H1 (cell line): ENCODE measurements around the gene NR2E1. TPM values are rescaled to one million over a fixed set of nuclear protein-coding genes. Genes with fewer than 3 reads are reported as not detected.

Source experiments
- CTCF ChIA-PET: fragments of 300-600 bp; sonication (Branson Sonifier 250); formaldehyde crosslinking; loops from one replicate; lab custom pipeline; 2021; ENCODE audit not compliant: partially characterized antibody; lab: Charles Lee
- POLR2A ChIA-PET: fragments of 300-600 bp; sonication (Branson Sonifier 250); formaldehyde crosslinking; loops from one replicate; lab custom pipeline; 2021; ENCODE audit warnings: inconsistent platforms; ENCODE audit not compliant: partially characterized antibody; lab: Charles Lee
- DNase-seq, 2 experiments: peaks; one replicate each; pipeline versions ENCODE4 v3.0.0 to v3.0.0-alpha.2; 2010 to 2022; ENCODE audit warnings: low spot score in 2 of 2, low read depth in 1 of 2, mixed read lengths in 1 of 2
- FAIRE-seq: peaks from 2 replicates; lab custom pipeline; 2011; peaks lifted over from hg19 to GRCh38; lab: Jason Lieb, UNC
- H2AFZ ChIP-seq: 2 replicates; pipeline ENCODE4 v1.8.1; 2012; ENCODE audit warnings: low read length, inconsistent platforms
- H2AK5ac ChIP-seq: 2 replicates; pipeline ENCODE4 v1.6.1; 2013; ENCODE audit warnings: low read depth, low read length
- H2BK120ac ChIP-seq: replicated peaks from 2 replicates; pipeline ENCODE3; 2013; ENCODE audit warnings: low read depth, low read length, inconsistent platforms
- H2BK12ac ChIP-seq: 2 replicates; pipeline ENCODE4 v1.6.1; 2013; ENCODE audit warnings: low read depth, low read length
- H2BK15ac ChIP-seq: 2 replicates; pipeline ENCODE4 v1.6.1; 2013; ENCODE audit warnings: low read length
- H2BK20ac ChIP-seq: 2 replicates; pipeline ENCODE4 v1.6.1; 2013; ENCODE audit warnings: low read length
- H2BK5ac ChIP-seq: 2 replicates; pipeline ENCODE4 v1.6.1; 2013; ENCODE audit warnings: low read depth, low read length
- H3K14ac ChIP-seq: 2 replicates; pipeline ENCODE4 v1.6.1; 2013; ENCODE audit warnings: inconsistent platforms; ENCODE audit not compliant: insufficient read length
- H3K18ac ChIP-seq: 2 replicates; pipeline ENCODE4 v1.6.1; 2013; ENCODE audit warnings: low read length; ENCODE audit errors: extremely low read depth
- H3K23ac ChIP-seq: 2 replicates; pipeline ENCODE4 v1.6.1; 2013; ENCODE audit warnings: inconsistent platforms; ENCODE audit not compliant: insufficient read length
- H3K23me2 ChIP-seq: 2 replicates; pipeline ENCODE4 v1.6.1; 2013; ENCODE audit warnings: low read depth, low read length
- H3K27ac ChIP-seq: 2 replicates; pipeline ENCODE4 v1.6.1; 2011; ENCODE audit warnings: low read depth, low read length, inconsistent platforms
- H3K27me3 ChIP-seq, 4 experiments: replicated peaks in 1 of 4; 1 replicate in 1 of 4; 2 replicates in 3 of 4; pipeline versions ENCODE4 v1.6.1 to v1.8.1; 2011 to 2013; ENCODE audit warnings: low read length in 3 of 4, mild to moderate bottlenecking in 3 of 4, inconsistent platforms in 2 of 4, mixed read lengths in 2 of 4, moderate library complexity in 1 of 4; ENCODE audit not compliant: control insufficient read depth in 3 of 4, insufficient read depth in 3 of 4; ENCODE audit errors: extremely low read depth in 1 of 4
- H3K36me3 ChIP-seq, 4 experiments: 2 replicates each; pipeline versions ENCODE4 v1.6.1 to v1.8.1; 2011 to 2013; ENCODE audit warnings: mild to moderate bottlenecking in 4 of 4, low read length in 3 of 4, moderate library complexity in 2 of 4, control low read depth in 1 of 4, inconsistent platforms in 1 of 4; ENCODE audit not compliant: insufficient read depth in 4 of 4, control insufficient read depth in 2 of 4
- H3K4ac ChIP-seq: replicated peaks from 2 replicates; pipeline ENCODE3; 2013; ENCODE audit warnings: low read length, low read depth, mixed read lengths, inconsistent platforms; ENCODE audit not compliant: insufficient read length
- H3K4me1 ChIP-seq, 4 experiments: replicated peaks in 1 of 4; 1 replicate in 1 of 4; 2 replicates in 3 of 4; pipeline versions ENCODE4 v1.6.1 to v1.8.1; 2011 to 2013; ENCODE audit warnings: low read length in 3 of 4, inconsistent platforms in 2 of 4, mixed read lengths in 1 of 4; ENCODE audit not compliant: insufficient read depth in 4 of 4, control insufficient read depth in 3 of 4
- H3K4me2 ChIP-seq, 2 experiments: 2 replicates each; pipeline versions ENCODE4 v1.6.1 to v1.8.1; 2011 to 2013; ENCODE audit warnings: low read depth in 2 of 2, low read length in 2 of 2, control low read depth in 1 of 2, inconsistent platforms in 1 of 2, mild to moderate bottlenecking in 1 of 2; ENCODE audit not compliant: insufficient read depth in 1 of 2
- H3K4me3 ChIP-seq, 4 experiments: fragments of 200-600, 300-600 bp in 1 of 4; sonication (generic), shearing (Covaris generic), sonication (Bioruptor Twin) in 1 of 4; 2 replicates each; pipeline versions ENCODE4 v1.5.1 to v1.8.1; 2011 to 2016; ENCODE audit warnings: low read length in 4 of 4, low read depth in 3 of 4, control low read depth in 2 of 4, inconsistent platforms in 2 of 4, mild to moderate bottlenecking in 2 of 4, mixed read lengths in 1 of 4, moderate library complexity in 1 of 4; ENCODE audit not compliant: insufficient read depth in 2 of 4; ENCODE audit errors: extremely low read depth in 1 of 4
- H3K56ac ChIP-seq: replicated peaks from 2 replicates; pipeline ENCODE3; 2013; ENCODE audit warnings: low read depth, mild to moderate bottlenecking, mixed read lengths, low read length, inconsistent platforms; ENCODE audit not compliant: insufficient read length
- H3K79me1 ChIP-seq: 2 replicates; pipeline ENCODE4 v1.6.1; 2013; ENCODE audit warnings: low read depth, low read length, control low read depth
- H3K79me2 ChIP-seq, 2 experiments: 2 replicates each; pipeline versions ENCODE4 v1.6.1 to v1.8.1; 2012 to 2013; ENCODE audit warnings: low read length in 2 of 2, mild to moderate bottlenecking in 2 of 2, inconsistent platforms in 1 of 2; ENCODE audit not compliant: insufficient read depth in 2 of 2, control insufficient read depth in 1 of 2
- H3K9ac ChIP-seq, 4 experiments: replicated peaks in 1 of 4; 1 replicate in 1 of 4; 2 replicates in 3 of 4; pipeline versions ENCODE4 v1.6.1 to v1.8.1; 2011 to 2013; ENCODE audit warnings: low read depth in 3 of 4, low read length in 3 of 4, control low read depth in 2 of 4, mild to moderate bottlenecking in 2 of 4, moderate library complexity in 2 of 4, inconsistent platforms in 1 of 4; ENCODE audit errors: extremely low read depth in 1 of 4
- H3K9me3 ChIP-seq, 2 experiments: 2 replicates each; pipeline versions ENCODE4 v1.6.1 to v1.8.1; 2012 to 2013; ENCODE audit warnings: mild to moderate bottlenecking in 2 of 2, moderate library complexity in 2 of 2, control low read depth in 1 of 2, inconsistent platforms in 1 of 2, low read depth in 1 of 2, low read length in 1 of 2, mixed read lengths in 1 of 2; ENCODE audit not compliant: insufficient read depth in 2 of 2
- H4K20me1 ChIP-seq, 2 experiments: replicated peaks in 1 of 2; 2 replicates each; pipeline versions ENCODE3 to v1.8.1; 2011 to 2013; ENCODE audit warnings: inconsistent platforms in 2 of 2, low read length in 2 of 2, mild to moderate bottlenecking in 1 of 2; ENCODE audit not compliant: insufficient read depth in 2 of 2, control insufficient read depth in 1 of 2
- H4K5ac ChIP-seq: 2 replicates; pipeline ENCODE4 v1.6.1; 2013; ENCODE audit warnings: low read length, low read depth, mixed read lengths, inconsistent platforms; ENCODE audit not compliant: insufficient read length
- H4K8ac ChIP-seq: 2 replicates; pipeline ENCODE4 v1.8.0; 2013; ENCODE audit warnings: mild to moderate bottlenecking, moderate library complexity, low read length, inconsistent platforms; ENCODE audit not compliant: insufficient read depth; ENCODE audit errors: extremely low read depth
- H4K91ac ChIP-seq: replicated peaks from 2 replicates; pipeline ENCODE3; 2013; ENCODE audit warnings: low read length, mixed read lengths, inconsistent platforms; ENCODE audit not compliant: insufficient read length
- ASH2L ChIP-seq: fragments of 200-600, 300-600 bp; sonication (generic); IDR thresholded peaks from one replicate; pipeline ENCODE4 v1.7.1; 2017; ENCODE audit warnings: low read length
- CBX8 ChIP-seq: fragments of 300-800, 300-1000 bp; sonication (generic); IDR thresholded peaks from 2 replicates; pipeline ENCODE4 v1.7.1; 2016; ENCODE audit warnings: low read depth, low read length, borderline replicate concordance
- CHD1 ChIP-seq: IDR thresholded peaks from 2 replicates; pipeline ENCODE4 v1.6.1; 2012; ENCODE audit warnings: low read depth, low read length, improper control_type of control experiment
- MAX ChIP-seq: IDR thresholded peaks from 2 replicates; pipeline ENCODE4 v1.6.1; 2012; ENCODE audit warnings: inconsistent platforms
- POU5F1 ChIP-seq: IDR thresholded peaks from 2 replicates; pipeline ENCODE4 v1.6.1; 2011; ENCODE audit warnings: low read depth, mild to moderate bottlenecking, low read length, moderate library complexity
- SIRT6 ChIP-seq: IDR thresholded peaks from one replicate; pipeline ENCODE4 v1.7.1; 2012; ENCODE audit warnings: low read length, inconsistent platforms
- SIX5 ChIP-seq: IDR thresholded peaks from 2 replicates; pipeline ENCODE4 v1.6.1; 2011; ENCODE audit warnings: mild to moderate bottlenecking, low read depth, low read length
- SP1 ChIP-seq: IDR thresholded peaks from 2 replicates; pipeline ENCODE4 v1.6.1; 2011; ENCODE audit warnings: low read depth, low read length
- SP2 ChIP-seq: IDR thresholded peaks from 2 replicates; pipeline ENCODE4 v1.6.1; 2012; ENCODE audit warnings: mild to moderate bottlenecking, low read length, inconsistent platforms
- WGBS, 2 experiments: shearing (Covaris generic) in 1 of 2; methylation state at CpG; one replicate each; pipeline versions ENCODE4 v1.1.6 to v1.1.7; 2013 to 2015; ENCODE audit warnings: low lambda C conversion rate in 2 of 2, mixed read lengths in 2 of 2, inconsistent platforms in 1 of 2, low coverage in 1 of 2, missing lambda C conversion rate in 1 of 2; ENCODE audit not compliant: insufficient replicate concordance in 2 of 2, insufficient coverage in 1 of 2, insufficient read length in 1 of 2; ENCODE audit errors: extremely low coverage in 1 of 2, missing lambda C conversion rate in 1 of 2; 5-methylcytosine and 5-hydroxymethylcytosine counted together
- polyA plus RNA-seq, 7 experiments: library from polyadenylated mRNA; depleted of rRNA in 3 of 7; stranded (reverse) in 5 of 7; unstranded in 2 of 7; fragments of >200 nt in 5 of 7; fragments of 200-250 nt in 2 of 7; gene quantifications; 1 replicate in 5 of 7; 2 replicates in 1 of 7; 4 replicates in 1 of 7; pipeline versions ENCODE4 v1.2.1 to v1.2.3, GENCODE V29; 2011 to 2013; ENCODE audit warnings: missing spikeins in 2 of 7, mixed read lengths in 2 of 7
- total RNA-seq: library from RNA; stranded (reverse); fragmentation: NEBNext Ultra II Directional; extraction: Animal tissue kit (Norgen Biotek cat#: 25700); gene quantifications from 2 replicates; pipeline ENCODE4 v1.2.1, GENCODE V29; 2021

Gene NR2E1
- total and polyA plus RNA-seq, 2 of the 8 experiments (the other 6 are each of a cell fraction or from before 2014, with no cell fraction given) = not detected

- no peak overlapping the region for H3K27ac ChIP-seq
- no peak overlapping the region for H3K18ac ChIP-seq
These were observed 62.6 kb downstream of the NR2E1 start for GRCh38 chr6:108228416-108228815.

More at GRCh38 chr6:108228416-108228815, 62.6 kb downstream of the NR2E1 start:
- H3K4me3 ChIP-seq = no peak overlapping the region
- no peaks in the 10 kb centered on the region for H3K36me3 ChIP-seq
- H3K27me3 ChIP-seq = no peaks in the 10 kb centered on the region
- no peak overlapping the region for H4K8ac ChIP-seq
- no peaks in the 10 kb centered on the region for H3K9me3 ChIP-seq
- peaks cover 0 to 3% (median 0%) of the 10 kb centered on the region in 4 experiments; a peak in 1 of 7 replicates for H3K4me1 ChIP-seq
- no peak overlapping the region for H3K14ac ChIP-seq
- TF ChIP-seq SP1 = no peak
- TF ChIP-seq ASH2L = no peak
- TF ChIP-seq SP2 = no peak
- TF ChIP-seq POU5F1 = no peak
- no peak for TF ChIP-seq CBX8
- TF ChIP-seq MAX = no peak
- TF ChIP-seq SIRT6 = no peak
- no peak for TF ChIP-seq CHD1
- no peak for TF ChIP-seq SIX5
- TF ChIP-seq, all 59 proteins: peak for 0
- Histone ChIP-seq H3K23me2 (no peaks in the 10 kb centered on the region), H3K79me2 (0 out of 4 replicates have a peak, but pooled peaks cover 0 to 6% of the 10 kb centered on the region in 2 experiments), H2AK5ac (no peak overlapping the region), H2AFZ (no peak overlapping the region), H3K4ac (no peak overlapping the region), H3K79me1 (no peaks in the 10 kb centered on the region), H4K20me1 (no peaks in the 10 kb centered on the region), H2BK15ac (no peak overlapping the region), H3K9ac (no peak overlapping the region), H4K5ac (no peak overlapping the region), H2BK120ac (no peak overlapping the region), H3K4me2 (no peak overlapping the region), H3K23ac (no peak overlapping the region), H2BK20ac (no peak overlapping the region), H2BK12ac (no peak overlapping the region), H2BK5ac (no peak overlapping the region), H4K91ac (no peak overlapping the region), H3K56ac (no peak overlapping the region)
- 83% methylated on average over 7 of the region's 8 CpGs; no CpG with 5 or more reads in 1 of the 2 experiments for WGBS, 2 experiments
- FAIRE-seq (no peak), DNase-seq (no peak)
- CTCF ChIA-PET = interaction anchor here (1.2 to 1.7 kb wide), 2 partner anchors 23 to 138 kb away, joined by 3 to 5 read pairs; no protein-coding TSS in a partner anchor
- POLR2A ChIA-PET = no interaction called here
